Kasumi-1 (cell line): ENCODE measurements around the gene COQ9.
"Not testable (repeated sequence)": the region's sequence is repeated elsewhere in the genome, so short reads cannot be mapped to it uniquely, and the experiment has no call there.

Source experiments
- DNase-seq, 2 experiments: peaks; one replicate each; lab custom pipeline; 2025; lab: John Stamatoyannopoulos, UW

Gene COQ9, protein sequence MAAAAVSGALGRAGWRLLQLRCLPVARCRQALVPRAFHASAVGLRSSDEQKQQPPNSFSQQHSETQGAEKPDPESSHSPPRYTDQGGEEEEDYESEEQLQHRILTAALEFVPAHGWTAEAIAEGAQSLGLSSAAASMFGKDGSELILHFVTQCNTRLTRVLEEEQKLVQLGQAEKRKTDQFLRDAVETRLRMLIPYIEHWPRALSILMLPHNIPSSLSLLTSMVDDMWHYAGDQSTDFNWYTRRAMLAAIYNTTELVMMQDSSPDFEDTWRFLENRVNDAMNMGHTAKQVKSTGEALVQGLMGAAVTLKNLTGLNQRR

DNA sequence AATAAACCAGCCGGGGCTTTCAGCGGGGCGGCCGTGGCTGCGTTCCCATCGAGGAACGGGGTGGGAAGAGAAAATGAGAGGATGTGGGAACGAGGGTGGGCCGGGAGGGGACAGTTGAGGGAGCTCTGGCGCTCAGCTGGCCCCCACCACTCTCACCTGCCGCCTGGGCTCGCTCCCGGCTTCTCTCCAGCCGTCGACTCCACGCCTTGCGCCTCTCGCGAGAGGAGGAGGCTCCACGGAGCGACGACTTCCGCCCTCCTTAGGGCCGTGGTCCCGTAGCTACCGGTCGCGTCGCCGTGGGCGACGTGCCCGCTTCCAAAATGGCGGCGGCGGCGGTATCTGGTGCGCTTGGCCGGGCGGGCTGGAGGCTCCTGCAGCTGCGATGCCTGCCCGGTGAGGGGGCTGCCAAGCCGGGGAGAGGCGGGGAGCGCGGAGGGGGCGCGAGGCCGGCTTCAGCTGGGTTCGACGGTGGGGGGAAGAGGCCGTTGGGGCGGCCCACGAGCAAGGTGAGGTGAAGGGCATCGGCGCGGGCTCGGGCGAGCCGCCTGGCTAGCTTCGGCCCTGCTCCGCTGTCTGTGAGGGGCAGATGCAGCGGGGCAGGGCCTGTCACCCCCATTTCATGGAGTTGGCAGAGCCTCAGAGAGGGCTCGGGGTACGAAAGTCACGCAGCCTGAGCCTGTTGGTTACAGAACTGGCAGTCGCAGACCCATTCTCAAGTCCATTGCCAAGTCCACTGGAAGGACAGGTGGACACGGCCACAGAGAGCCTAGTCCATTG, at the start of gene COQ9, which contains the start of gene CIAPIN1:
Gene COQ9 (plus strand): TSS at position 294 of the 777 bp plus-strand sequence. CDS start 27 bp downstream, at position 321.
Gene CIAPIN1 (minus strand): TSS at position 200 of the 777 bp plus-strand sequence. CDS start 6,457 bp downstream, outside the sequence.
- DNase-seq = peak; percentile 87 to 89

DNA sequence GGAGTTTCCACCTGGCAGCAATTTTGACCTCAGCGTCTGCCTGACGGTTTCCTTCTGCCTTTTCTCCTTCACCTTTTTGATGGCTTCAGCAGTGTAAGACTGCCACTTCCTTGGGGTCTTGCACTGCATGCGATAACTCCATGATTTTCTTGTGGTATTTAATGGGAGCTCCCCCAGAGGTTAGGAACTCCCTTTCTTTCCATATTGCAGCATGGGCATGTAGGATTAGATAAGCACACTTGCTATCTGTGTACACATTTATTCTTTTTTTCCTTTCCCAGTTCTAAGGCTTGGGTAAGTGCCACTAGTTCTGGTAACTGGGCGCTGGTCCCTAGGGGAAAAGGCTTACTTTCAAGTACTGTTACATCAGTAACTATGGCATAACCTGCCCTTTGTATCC, 49.8 kb upstream of the COQ9 start:
- not testable (repeated sequence) for DNase-seq

DNA sequence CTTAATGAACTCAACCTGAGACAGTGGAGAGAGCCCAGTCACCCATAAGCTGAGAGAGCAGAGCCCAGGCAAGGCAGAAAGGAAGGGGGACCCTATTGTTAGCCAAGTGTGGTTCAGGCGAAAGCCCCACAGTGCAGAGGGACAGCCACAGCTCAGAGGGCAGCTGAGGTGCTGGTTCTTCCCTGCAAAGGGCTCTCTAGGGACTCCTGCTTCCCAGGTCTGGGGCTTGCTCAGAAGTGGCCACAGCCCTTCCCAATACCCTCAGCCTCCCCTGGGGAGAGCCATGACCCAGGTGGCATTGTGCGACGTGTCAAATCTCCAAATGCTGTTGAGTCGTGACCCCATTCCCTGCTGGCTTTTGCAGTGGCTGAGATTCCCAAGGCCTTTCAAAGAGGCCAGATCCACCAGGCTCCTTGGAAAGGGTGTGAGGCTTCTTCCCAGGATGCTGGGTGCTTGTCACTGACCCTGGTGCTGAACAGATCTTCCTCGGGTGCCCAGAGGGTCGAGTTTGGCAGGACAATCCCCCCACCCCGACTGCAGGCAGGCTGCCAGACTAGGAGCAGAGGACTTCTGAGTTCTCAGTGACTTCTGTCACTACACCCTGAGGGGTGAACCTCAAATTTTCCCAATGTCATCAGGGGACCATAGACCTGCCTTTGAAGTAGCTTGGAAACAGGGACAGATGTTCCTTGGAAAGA, 45.2 kb upstream of the COQ9 start:
- DNase-seq = no peak

DNA sequence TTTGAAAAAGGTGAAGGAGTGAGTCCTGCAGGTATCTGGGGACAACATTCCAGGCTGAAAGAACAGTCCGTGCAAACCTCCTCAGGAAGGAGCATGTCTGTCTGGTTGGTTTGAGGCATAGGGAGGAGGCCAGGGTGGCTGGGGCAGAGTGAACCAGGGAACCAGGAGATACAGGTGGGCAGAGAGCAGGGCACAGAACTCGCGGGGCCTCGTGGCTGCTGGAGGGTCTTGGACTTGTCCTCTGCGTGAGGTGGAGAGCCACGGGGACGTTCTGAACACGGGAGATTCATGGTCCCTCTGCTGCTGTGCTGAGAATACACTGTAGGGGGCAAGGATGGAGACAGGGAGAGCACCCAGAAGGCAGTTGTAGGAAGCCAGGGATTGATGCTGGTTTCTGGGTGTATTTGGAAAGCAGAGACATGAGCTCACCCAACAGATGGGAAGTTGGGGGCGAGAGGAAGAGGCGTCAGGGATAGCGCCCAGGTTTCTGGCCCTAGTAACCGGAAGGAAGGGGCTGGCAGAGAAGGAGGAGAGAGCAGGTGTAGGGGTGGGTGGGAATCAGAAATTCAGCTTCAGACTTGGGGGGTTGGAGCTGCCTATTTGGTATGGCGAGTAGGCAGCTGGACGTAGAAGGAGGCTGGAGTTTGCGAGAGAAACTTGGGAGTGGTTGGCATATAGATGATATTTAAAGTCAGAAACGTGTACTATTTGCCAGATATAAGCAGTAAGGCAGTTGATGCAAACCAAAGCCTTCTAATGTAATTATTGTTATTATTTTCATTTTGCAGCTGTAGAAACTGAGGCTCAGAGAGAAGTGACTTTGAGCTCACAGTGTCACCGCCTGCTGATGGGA, 43.1 kb upstream of the COQ9 start, which contains the start of gene CCL17:
Gene CCL17 (plus strand): TSS at position 803 of the 853 bp plus-strand sequence. CDS start 9,166 bp downstream, outside the sequence.
- DNase-seq = no peak

DNA sequence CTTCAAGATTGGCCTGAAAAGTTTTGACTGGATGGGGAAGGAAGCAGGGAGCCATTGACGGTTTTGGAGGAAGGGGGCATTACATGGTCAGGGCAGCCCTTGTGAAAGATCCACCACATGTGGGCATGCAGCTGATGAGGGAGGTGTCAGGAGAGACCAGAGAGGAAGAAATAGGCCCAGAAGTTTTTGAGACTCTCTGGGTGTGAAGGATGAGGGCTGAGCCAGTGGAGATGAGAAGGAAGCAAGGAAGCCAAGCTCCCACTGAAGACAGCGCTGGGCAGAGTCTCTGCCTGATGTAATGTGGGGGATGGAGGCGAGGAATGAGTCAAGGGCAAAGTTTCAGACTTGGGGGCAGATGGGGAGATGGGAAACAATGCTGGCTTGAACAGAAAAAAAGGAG, 42.2 kb upstream of the COQ9 start:
- DNase-seq = no peak

DNA sequence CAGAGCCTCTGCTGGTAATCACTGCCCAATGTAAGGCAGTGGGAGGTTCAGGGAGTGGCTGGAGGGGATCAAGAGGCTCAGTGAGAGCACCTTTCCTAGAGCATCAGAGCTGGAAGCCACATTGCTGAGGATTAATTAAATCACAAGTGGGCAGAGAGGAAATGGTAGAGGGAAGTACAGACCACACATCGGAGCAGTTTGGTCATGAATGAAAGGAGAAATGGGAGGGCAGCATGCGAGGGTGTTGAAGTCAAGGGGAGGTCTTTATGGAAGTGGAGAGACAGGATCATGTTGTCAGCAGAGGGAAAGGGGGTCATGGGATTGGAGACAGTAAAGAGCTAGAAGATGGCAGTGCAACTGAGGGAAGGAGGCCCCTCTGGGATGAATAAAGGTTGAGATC, 40.4 kb upstream of the COQ9 start:
- DNase-seq = peak; percentile 23 to 29

DNA sequence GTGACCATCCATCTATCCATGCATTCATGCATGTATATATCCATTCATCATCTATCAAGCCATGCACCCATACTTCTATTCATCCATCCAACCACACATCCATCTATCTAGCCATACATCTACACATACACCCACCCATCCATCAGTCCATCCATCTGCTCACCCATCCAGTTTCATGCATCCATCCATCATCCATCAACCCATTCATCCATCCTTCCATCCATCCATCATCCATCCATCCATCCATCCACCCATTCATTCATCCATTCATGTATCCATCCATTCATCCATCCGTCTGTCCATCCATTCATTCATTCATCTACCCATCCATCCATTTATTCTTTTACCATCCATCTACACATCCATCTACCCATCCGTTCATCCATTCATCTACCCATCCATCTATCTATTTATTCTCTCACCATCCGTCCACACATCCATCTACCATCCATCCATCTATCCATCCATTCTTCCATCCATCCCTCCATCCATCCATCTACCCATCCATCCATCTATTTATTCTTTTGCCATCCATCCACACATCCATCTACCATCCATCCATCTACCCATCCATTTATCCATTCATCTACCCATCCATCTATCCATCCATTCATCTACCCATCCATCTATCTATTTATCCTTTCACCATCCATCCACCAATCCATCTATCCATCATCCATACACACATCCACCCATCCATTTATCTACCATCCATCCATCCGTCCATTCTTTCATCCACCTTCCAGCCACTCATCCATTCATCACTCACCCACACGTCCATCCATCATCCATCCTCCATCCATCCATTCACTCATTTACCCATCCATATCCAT, 39.5 kb upstream of the COQ9 start:
- DNase-seq = no peak

DNA sequence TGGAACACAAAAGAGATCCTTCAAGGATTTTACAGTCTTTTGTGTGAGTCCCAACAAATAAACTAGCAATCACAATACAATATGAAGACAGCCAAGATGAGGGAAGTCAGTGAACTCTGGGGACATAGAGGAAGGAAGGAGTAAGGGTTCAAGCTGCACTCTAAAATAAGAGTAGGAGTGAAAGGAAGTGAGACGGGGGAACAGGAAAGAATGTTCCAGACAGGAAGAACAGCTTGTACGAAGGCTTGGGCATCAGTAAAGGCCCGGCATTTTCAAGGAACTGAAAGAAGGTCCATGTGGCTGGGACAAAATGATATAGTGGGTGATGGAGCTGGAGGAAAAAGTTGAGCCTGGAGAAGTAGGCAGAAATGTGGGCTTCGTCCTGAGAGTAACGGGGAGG, 38.2 kb upstream of the COQ9 start:
- peak; percentile 25 to 37 for DNase-seq

DNA sequence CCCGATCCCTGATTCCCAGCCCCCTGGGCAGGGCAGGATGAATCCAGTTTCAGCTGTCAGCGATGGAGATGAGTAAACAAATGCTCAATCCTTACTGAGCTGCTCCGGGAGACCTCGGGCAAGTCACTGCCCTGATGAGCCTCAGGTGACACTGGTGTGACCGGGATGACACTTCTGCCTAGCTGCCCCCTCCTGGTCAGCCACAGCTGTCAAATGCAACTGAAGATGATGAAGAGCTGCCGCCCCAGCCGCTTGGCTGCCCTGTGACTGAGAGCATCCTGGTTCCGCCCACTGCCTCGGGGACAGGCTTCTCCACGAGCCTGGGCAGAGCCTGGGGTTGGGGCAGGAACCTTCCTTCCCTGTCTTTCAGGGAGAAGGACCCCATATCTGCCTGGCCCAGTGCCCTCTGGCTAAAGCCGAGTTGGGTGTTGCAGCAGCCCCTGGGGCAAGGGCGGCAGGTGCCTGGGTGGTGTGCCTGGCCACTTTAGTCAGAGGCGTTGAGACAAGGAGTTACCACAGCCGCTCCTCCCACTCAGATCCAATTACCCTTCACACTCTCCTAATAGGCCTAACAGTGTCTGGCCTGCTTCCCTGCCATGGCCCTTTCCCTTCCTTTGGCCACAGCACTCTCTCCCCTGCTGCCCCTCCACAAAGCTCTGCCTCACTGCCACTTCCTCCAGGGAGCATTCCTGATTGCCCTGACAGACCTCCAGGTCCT, 37.2 kb upstream of the COQ9 start:
- no peak for DNase-seq

DNA sequence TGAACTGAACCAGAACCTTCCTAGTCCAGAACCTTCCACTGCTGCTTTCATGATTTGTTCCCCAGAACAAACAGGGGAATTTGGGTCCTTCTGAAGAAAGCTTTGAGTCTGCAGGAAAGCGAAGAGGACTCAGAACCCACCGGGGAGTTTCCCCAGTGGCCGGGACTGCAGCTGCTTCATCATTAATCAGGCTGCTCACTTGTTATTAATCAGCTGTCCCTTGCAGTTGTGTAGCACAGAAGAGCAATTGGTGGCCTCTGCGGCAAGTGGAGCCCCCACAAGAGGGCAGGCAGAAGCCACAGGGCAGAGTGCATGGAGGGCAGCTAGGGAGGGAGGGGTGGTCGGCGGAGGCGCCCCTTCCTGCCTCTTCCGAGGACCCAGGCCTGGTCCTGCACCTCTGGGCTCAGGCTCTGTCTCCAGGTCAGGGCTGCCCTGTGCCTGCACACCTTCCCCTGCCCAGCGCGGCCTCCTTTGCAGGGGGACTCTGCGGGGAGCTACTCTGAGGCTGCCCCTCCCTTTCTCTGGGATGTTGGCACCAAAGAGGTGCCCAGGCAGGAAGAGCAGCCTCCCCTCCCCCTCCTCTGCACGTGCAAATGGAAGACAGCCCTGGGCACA, 35.8 kb upstream of the COQ9 start:
- no peak for DNase-seq

DNA sequence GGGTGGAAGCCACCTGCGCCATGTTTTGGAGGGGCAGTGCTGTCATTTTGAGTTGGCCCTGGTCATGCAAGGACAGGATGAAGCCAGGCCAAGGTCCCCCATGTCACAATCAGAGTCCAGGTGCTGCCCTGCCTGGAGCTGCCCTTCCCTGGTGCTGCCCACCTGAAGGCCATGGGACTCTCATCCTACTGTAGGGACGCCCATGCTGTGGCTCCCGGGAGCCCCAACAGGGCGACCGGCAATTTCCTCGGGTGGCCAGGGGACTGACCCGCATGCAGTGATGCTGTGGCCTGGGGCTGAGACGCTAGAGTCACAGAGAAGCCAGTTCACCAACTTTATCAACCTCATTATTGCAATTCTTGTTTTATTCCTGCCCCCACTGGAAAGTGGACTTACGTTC, 34.7 kb upstream of the COQ9 start:
- no peak for DNase-seq

DNA sequence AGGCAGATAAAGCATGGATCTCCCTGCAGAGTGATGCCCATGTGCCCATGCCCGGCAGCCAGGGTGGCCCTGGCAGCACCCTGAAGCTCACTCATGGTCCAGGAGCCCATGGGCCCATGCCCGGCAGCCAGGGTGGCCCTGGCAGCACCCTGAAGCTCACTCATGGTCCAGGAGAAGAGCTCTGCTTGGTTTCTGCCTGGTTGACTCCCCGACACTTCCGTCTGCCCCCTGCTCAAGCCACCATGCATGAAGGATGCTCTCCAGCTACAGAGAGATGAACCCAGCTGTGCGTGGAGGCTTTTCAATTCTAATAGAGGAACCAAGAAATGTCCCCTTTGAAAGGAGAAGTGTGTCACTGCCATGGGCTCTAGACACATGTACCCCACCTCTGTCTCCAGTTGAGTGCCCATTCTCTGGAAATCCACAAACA, 34.0 kb upstream of the COQ9 start:
- no peak for DNase-seq

DNA sequence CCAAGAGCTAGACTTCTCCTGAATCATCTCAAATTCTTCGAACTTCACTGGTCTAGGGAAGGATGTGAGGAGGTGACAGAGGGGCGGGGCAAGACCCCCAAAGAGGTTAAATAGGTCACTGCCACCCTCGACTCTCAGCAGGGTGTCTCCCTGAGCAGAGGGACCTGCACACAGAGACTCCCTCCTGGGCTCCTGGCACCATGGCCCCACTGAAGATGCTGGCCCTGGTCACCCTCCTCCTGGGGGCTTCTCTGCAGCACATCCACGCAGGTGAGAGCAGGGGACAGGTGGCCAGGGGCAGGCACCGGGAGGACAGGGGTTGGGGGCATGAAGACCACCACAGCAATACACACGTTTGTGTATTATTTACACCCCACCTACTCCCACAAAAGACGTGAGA, 33.5 kb upstream of the COQ9 start:
- DNase-seq = no peak

DNA sequence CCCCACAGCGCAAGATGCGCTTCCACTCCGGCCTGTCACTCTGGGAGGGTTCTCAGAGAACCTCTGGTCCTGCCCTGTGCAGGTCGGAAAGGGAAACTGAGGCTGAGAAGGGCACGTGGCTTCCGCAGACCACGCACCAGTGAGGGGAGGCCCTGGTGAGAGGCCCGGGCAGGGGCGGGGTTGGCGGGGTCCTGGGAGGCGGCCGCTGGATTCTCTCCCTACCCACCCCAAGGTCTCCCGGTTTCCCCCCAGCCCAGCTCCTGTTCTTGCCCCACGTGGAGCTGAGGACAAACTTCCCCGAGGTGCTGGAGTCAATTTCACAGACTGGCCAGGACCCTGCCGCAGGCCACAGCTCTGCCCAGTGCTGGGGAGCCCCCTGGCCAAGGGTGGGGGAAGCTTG, 31.2 kb upstream of the COQ9 start:
- no peak for DNase-seq

DNA sequence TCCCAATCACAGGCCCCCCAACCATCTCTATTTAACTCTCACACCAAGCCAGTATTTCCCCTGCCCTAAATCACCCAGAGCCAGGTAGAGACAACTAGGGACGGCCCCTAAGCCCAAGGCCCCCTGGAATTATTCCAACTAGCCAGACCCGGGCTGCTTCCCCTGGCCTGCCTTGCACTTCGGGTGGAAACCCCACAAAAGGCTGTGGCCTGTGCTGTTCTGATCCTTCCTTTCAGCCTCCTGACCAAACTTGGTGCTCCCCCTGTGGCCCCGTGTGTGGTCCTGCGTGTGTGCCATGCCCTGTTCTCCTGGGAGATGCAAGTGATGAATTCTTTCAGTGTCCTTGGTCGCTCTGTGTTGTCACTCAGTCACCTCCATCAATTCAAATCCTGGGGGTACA, 27.8 kb upstream of the COQ9 start:
- no peak for DNase-seq

DNA sequence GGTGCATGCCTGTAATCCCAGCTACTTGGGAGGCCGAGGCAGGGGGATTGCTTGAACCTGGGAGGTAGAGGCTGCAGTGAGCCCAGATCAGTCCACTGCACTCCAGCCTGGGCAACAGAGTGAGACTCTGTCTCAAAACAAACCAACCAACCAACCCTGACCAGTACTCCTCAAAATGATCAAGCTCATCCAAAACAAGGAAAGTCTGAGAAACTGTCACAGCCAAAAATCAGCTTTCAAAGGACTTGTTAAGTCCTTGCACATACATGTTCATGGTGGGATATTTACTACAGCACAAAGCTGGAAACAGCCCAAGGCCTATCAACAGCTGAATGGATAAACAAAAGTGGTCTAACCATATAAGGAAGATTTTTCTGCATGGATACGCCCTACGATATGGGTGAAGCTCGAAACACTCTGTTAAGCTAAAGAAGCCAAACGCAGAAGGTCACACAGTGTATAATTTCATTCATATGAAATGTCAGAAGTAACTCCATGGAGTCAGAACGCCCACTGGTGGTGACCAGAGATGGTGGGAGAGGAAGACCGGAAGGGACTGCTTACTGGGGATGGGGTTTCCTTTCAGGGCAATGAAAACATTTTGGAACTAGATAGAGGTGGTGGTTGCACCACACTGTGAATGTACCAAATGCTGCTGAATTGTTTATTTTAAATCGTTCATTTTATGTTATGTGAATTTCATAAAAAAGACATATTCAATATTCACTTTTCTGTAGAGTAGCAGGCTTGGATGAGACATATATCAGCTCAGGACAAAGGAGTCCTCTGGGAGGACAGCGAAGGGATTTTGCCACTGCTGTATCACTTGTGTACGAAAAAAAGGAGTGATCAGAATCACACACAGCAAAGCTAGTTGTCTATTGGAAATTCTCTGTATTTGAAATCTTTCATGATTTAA, 25.0 kb upstream of the COQ9 start:
- DNase-seq = peak in 1 of 2 experiments; percentile 20

DNA sequence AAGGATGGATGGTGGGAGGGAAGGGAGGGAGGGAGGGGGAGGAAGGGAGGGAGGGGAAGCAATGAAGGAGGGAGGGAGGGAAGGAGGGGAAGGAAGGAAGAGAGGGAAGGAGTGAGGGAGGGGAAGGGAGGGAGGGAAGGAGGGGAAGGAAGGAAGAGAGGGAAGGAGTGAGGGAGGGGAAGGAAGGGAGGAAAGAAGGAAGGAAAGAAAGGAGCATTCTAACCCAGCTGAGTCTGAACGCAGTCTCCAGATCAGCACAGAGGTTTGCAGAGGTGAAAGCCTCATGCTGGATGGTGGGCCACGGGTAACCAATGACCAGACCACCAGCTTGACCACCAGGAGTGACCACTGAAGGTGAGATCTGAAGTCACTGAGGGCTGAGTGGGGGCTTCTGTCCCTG, 24.1 kb upstream of the COQ9 start:
- no peak for DNase-seq

DNA sequence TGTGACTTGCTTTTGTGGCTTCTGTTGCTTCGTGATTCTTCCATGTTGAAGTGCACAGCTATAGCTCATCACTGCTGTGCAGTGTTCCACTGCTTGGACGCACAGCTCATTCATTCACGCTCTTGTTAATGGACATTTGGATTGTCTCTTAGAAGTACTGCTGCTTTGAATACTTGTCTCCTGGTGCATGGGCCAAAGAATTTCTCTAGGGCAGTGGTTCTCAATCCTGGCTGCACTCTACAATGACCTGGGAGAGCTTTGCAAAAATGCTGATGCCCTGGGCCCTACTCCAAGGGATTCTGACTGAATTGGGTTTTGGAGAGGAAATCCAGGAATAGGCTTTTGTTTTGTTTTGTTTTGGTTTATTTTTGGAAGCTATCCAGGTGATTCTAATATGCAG, 22.7 kb upstream of the COQ9 start:
- no peak for DNase-seq
